Tibial nerve (tissue), 4 donors: ENCODE results near the gene BOD1L1. TPM values are rescaled to one million over a fixed set of nuclear protein-coding genes. Genes with fewer than 3 reads are reported as not detected.
"Not testable (repeated sequence)": the region's sequence is repeated elsewhere in the genome, so short reads cannot be mapped to it uniquely, and the experiment has no call there.

ENCODE experiments used
- DNase-seq, 2 donors: peaks; one replicate each; pipeline ENCODE4 v3.0.0-alpha.2; 2019; ENCODE audit warnings: low spot score in 2 of 2
- H3K27ac ChIP-seq, 4 donors: fragments of 200-600 bp; sonication (generic) in 3 of 4; one replicate each; pipeline ENCODE4 v1.5.1; 2017 to 2019; ENCODE audit warnings: mild to moderate bottlenecking in 1 of 4
- H3K27me3 ChIP-seq, 2 donors: fragments of 200-600 bp; sonication (generic) in 1 of 2; one replicate each; pipeline versions ENCODE4 v1.5.1 to v1.6.0; 2017 to 2019
- H3K36me3 ChIP-seq, 3 donors: fragments of 200-600 bp; sonication (generic); one replicate each; pipeline ENCODE4 v1.5.1; 2018 to 2019
- H3K4me1 ChIP-seq, 4 donors: fragments of 200-600 bp; sonication (generic) in 3 of 4; one replicate each; pipeline ENCODE4 v1.5.1; 2017 to 2019
- H3K4me3 ChIP-seq, 4 donors: fragments of 200-600 bp; sonication (generic) in 3 of 4; one replicate each; pipeline ENCODE4 v1.5.1; 2017 to 2019; ENCODE audit warnings: mild to moderate bottlenecking in 1 of 4, moderate library complexity in 1 of 4
- H3K9me3 ChIP-seq, 4 donors: fragments of 200-600 bp; sonication (generic) in 3 of 4; one replicate each; pipeline ENCODE4 v1.5.1; 2017 to 2019
- CTCF ChIP-seq, 5 experiments: fragments of 200-600 bp in 3 of 5; fragments of 450-650 bp in 2 of 5; sonication (generic) in 3 of 5; IDR thresholded peaks; one replicate each; pipeline ENCODE4 v1.5.1; 2016 to 2019; ENCODE audit warnings: antibody characterized with exemption in 5 of 5, mild to moderate bottlenecking in 3 of 5, moderate library complexity in 2 of 5
- EP300 ChIP-seq, 2 donors: sonication (generic); formaldehyde crosslinking; IDR thresholded peaks; one replicate each; pipeline ENCODE4 v1.6.1; 2017; ENCODE audit warnings: antibody characterized with exemption in 2 of 2, mild to moderate bottlenecking in 1 of 2
- POLR2A ChIP-seq, 2 donors: fragments of 450-650 bp; IDR thresholded peaks; one replicate each; pipeline ENCODE4 v1.6.1; 2017; ENCODE audit warnings: antibody characterized with exemption in 2 of 2, mild to moderate bottlenecking in 2 of 2, moderate library complexity in 2 of 2
- WGBS, 2 donors: methylation state at CpG; one replicate each; pipeline ENCODE4 v1.1.5; 2018; 5-methylcytosine and 5-hydroxymethylcytosine counted together
- total RNA-seq, 4 donors: library from RNA; depleted of rRNA; stranded (reverse); fragments of >200 nt; gene quantifications; one replicate each; pipeline ENCODE4 v1.1.0, GENCODE V29; 2016

The BOD1L1 gene
- total RNA-seq, 4 donors from 2014 or later: 41.5 to 53.8 (median 47.8) TPM

GRCh38 chr4:13562876-13563275, 64.6 kb downstream of the BOD1L1 start:
- Histone ChIP-seq H3K4me3 (no peak overlapping the region), H3K4me1 (no peaks in the 10 kb centered on the region), H3K9me3 (no peaks in the 10 kb centered on the region), H3K27me3 (no peaks in the 10 kb centered on the region), H3K36me3 (peaks cover 0 to 11% (median 0%) of the 10 kb centered on the region in 3 donors), H3K27ac (no peak overlapping the region)
- no peak for DNase-seq
- 88 to 94% methylated on average over 1 of the region's 1 CpG for WGBS, 2 donors
- TF ChIP-seq CTCF (IDR thresholded peaks at IDR 0.05) (no peak), EP300 (IDR thresholded peaks at IDR 0.05) (no peak), POLR2A (IDR thresholded peaks at IDR 0.05) (no peak)

- no peaks in the 10 kb centered on the region for H3K4me1 ChIP-seq
- H3K36me3 ChIP-seq: no peaks in the 10 kb centered on the region
- H3K27ac ChIP-seq: no peak overlapping the region
- H3K4me3 ChIP-seq: no peak overlapping the region
- DNase-seq: no peak
- 52 to 58% methylated on average over 4 of the region's 4 CpGs for WGBS, 2 donors
- peaks cover 0 to 4% of the 10 kb centered on the region in 2 donors for H3K27me3 ChIP-seq
- no peak for TF ChIP-seq CTCF (IDR thresholded peaks at IDR 0.05)
- no peak for TF ChIP-seq EP300 (IDR thresholded peaks at IDR 0.05)
- TF ChIP-seq POLR2A (IDR thresholded peaks at IDR 0.05): no peak
- no peaks in the 10 kb centered on the region for H3K9me3 ChIP-seq
Observed at GRCh38 chr4:13561673-13562072, 65.9 kb downstream of the BOD1L1 start.

- WGBS, 2 donors: 69 to 74% methylated on average over 5 of the region's 5 CpGs
- H3K4me1 ChIP-seq, H3K36me3 ChIP-seq, H3K9me3 ChIP-seq, H3K27me3 ChIP-seq, DNase-seq, H3K4me3 ChIP-seq, H3K27ac ChIP-seq: not testable (repeated sequence)
Observed at GRCh38 chr4:13560111-13560510, 67.4 kb downstream of the BOD1L1 start.

- no peak for TF ChIP-seq CTCF (IDR thresholded peaks at IDR 0.05)
- no peak for TF ChIP-seq POLR2A (IDR thresholded peaks at IDR 0.05)
- no peak for TF ChIP-seq EP300 (IDR thresholded peaks at IDR 0.05)
- 25 to 28% methylated on average over 2 of the region's 2 CpGs for whole genome bisulfite sequencing, 2 donors
- Histone ChIP-seq H3K4me1 (no peaks in the 10 kb centered on the region), H3K36me3 (no peaks in the 10 kb centered on the region), H3K4me3 (no peak overlapping the region), H3K27me3 (peaks cover 0 to 5% of the 10 kb centered on the region in 2 donors), H3K9me3 (no peaks in the 10 kb centered on the region), H3K27ac (no peak overlapping the region)
- DNase-seq: no peak
Observed at GRCh38 chr4:13559413-13559812, 68.1 kb downstream of the BOD1L1 start.

GRCh38 chr4:13558881-13559280, 68.6 kb downstream of the BOD1L1 start:
- Histone ChIP-seq H3K27me3 (peaks cover 0 to 5% of the 10 kb centered on the region in 2 donors), H3K27ac (no peak overlapping the region), H3K36me3 (no peaks in the 10 kb centered on the region), H3K4me1 (no peaks in the 10 kb centered on the region), H3K9me3 (no peaks in the 10 kb centered on the region), H3K4me3 (no peak overlapping the region)
- WGBS, 2 donors: 75 to 81% methylated on average over 1 of the region's 1 CpG
- no peak for TF ChIP-seq POLR2A (IDR thresholded peaks at IDR 0.05)
- TF ChIP-seq CTCF (IDR thresholded peaks at IDR 0.05): no peak
- DNase-seq: no peak

- Histone ChIP-seq H3K27me3 (peaks cover 0 to 16% of the 10 kb centered on the region in 2 donors), H3K4me1 (no peaks in the 10 kb centered on the region), H3K4me3 (no peak overlapping the region), H3K36me3 (no peaks in the 10 kb centered on the region), H3K27ac (no peak overlapping the region), H3K9me3 (peaks cover 0 to 18% (median 0%) of the 10 kb centered on the region in 4 donors)
- TF ChIP-seq POLR2A (IDR thresholded peaks at IDR 0.05) (no peak), EP300 (IDR thresholded peaks at IDR 0.05) (no peak), CTCF (IDR thresholded peaks at IDR 0.05) (no peak)
- WGBS, 2 donors: 83 to 87% methylated on average over 2 of the region's 2 CpGs
- DNase-seq: no peak
Observed at GRCh38 chr4:13555325-13555724, 72.2 kb downstream of the BOD1L1 start.
